ENCODE data around the gene EDN2. TPM values are rescaled to one million over a fixed set of nuclear protein-coding genes. Genes with fewer than 3 reads are reported as not detected.

The EDN2 gene
- total and polyA plus RNA-seq, 2 donors (not counting 1 experiment from before 2014, with no cell fraction given) = not detected

GRCh38 chr1:41461790-41462679, 22.4 kb downstream of the EDN2 start:
- Histone ChIP-seq H3K4me1 (ENCODE audit: control insufficient read depth in 2 of 2, insufficient read depth in 2 of 2, low read length in 2 of 2) (no peaks in the 10 kb centered on the region), H3K4me2 (replicated peaks; ENCODE audit: low read depth, low read length, poor library complexity, severe bottlenecking) (no peak overlapping the region), H3K9ac (ENCODE audit: low read length) (no peak overlapping the region), H3K27ac (ENCODE audit: low read length in 2 of 2) (no peak overlapping the region), H3K79me2 (ENCODE audit: control insufficient read depth, insufficient read depth, low read length) (no peaks in the 10 kb centered on the region), H3K4me3 (ENCODE audit: control extremely low read depth in 1 of 5, extremely low read depth in 1 of 5, insufficient read depth in 1 of 5, low read depth in 2 of 5, low read length in 4 of 5) (no peak overlapping the region), H2AFZ (ENCODE audit: insufficient read depth, low read depth, low read length, poor library complexity, severe bottlenecking) (no peak overlapping the region), H4K20me1 (ENCODE audit: control insufficient read depth, insufficient read depth, low read length, poor library complexity, severe bottlenecking) (no peaks in the 10 kb centered on the region), H3K36me3 (replicated peaks in 1 of 2; ENCODE audit: control extremely low read depth in 1 of 2, control insufficient read depth in 1 of 2, extremely low read depth in 1 of 2, insufficient read depth in 2 of 2, low read length in 1 of 2) (no peaks in the 10 kb centered on the region), H3K9me3 (ENCODE audit: control extremely low read depth in 1 of 3, control insufficient read depth in 2 of 3, insufficient read depth in 1 of 3, low read length in 2 of 3) (peaks cover 0 to 4% (median 0%) of the 10 kb centered on the region in 3 donors), H3K27me3 (replicated peaks in 1 of 4; ENCODE audit: control extremely low read depth in 1 of 4, control insufficient read depth in 3 of 4, insufficient read depth in 4 of 4, low read length in 3 of 4) (peaks cover 0 to 3% (median 0%) of the 10 kb centered on the region in 4 experiments)
- Mint-ChIP-seq H3K4me3 (no peak overlapping the region), H3K27me3 (peaks cover 16% of the 10 kb centered on the region), H3K4me1 (no peaks in the 10 kb centered on the region), H3K9me3 (ENCODE audit: insufficient read depth) (no peaks in the 10 kb centered on the region), H3K27ac (no peak overlapping the region)
- TF ChIP-seq CTCF (IDR thresholded peaks at IDR 0.05) (no peak), EZH2 (IDR thresholded peaks at IDR 0.05; ENCODE audit: borderline replicate concordance, insufficient read depth, low read depth, low read length, poor library complexity, severe bottlenecking) (no peak)
- 78% methylated on average over 1 of the region's 4 CpGs for WGBS (ENCODE audit: insufficient coverage)
- DNase-seq = no peak
- intact Hi-C loops (cut with micrococcal nuclease) = no loop called here
- ChIA-PET CTCF (no interaction called here), POLR2A (no interaction called here)
- ATAC-seq (ENCODE audit: low read depth) = no peak

GRCh38 chr1:41456847-41457540, 27.5 kb downstream of the EDN2 start:
- DNase-seq = no peak
- Histone ChIP-seq H3K4me1 (ENCODE audit: control insufficient read depth in 2 of 2, insufficient read depth in 2 of 2, low read length in 2 of 2) (no peaks in the 10 kb centered on the region), H2AFZ (ENCODE audit: insufficient read depth, low read depth, low read length, poor library complexity, severe bottlenecking) (no peak overlapping the region), H3K27ac (ENCODE audit: low read length in 2 of 2) (no peak overlapping the region), H3K79me2 (ENCODE audit: control insufficient read depth, insufficient read depth, low read length) (no peaks in the 10 kb centered on the region), H3K4me2 (replicated peaks; ENCODE audit: low read depth, low read length, poor library complexity, severe bottlenecking) (no peak overlapping the region), H3K9ac (ENCODE audit: low read length) (no peak overlapping the region), H3K36me3 (replicated peaks in 1 of 2; ENCODE audit: control extremely low read depth in 1 of 2, control insufficient read depth in 1 of 2, extremely low read depth in 1 of 2, insufficient read depth in 2 of 2, low read length in 1 of 2) (no peaks in the 10 kb centered on the region), H3K27me3 (replicated peaks in 1 of 4; ENCODE audit: control extremely low read depth in 1 of 4, control insufficient read depth in 3 of 4, insufficient read depth in 4 of 4, low read length in 3 of 4) (no peaks in the 10 kb centered on the region), H4K20me1 (ENCODE audit: control insufficient read depth, insufficient read depth, low read length, poor library complexity, severe bottlenecking) (no peaks in the 10 kb centered on the region), H3K9me3 (ENCODE audit: control extremely low read depth in 1 of 3, control insufficient read depth in 2 of 3, insufficient read depth in 1 of 3, low read length in 2 of 3) (no peaks in the 10 kb centered on the region), H3K4me3 (ENCODE audit: control extremely low read depth in 1 of 5, extremely low read depth in 1 of 5, insufficient read depth in 1 of 5, low read depth in 2 of 5, low read length in 4 of 5) (no peak overlapping the region)
- Mint-ChIP-seq H3K27ac (no peak overlapping the region), H3K4me3 (no peak overlapping the region), H3K4me1 (no peaks in the 10 kb centered on the region), H3K27me3 (peaks cover 8% of the 10 kb centered on the region), H3K9me3 (ENCODE audit: insufficient read depth) (no peaks in the 10 kb centered on the region)
- ChIA-PET CTCF (no interaction called here), POLR2A (no interaction called here)
- intact Hi-C loops (cut with micrococcal nuclease) = no loop called here
- 90% methylated on average over 10 of the region's 10 CpGs for WGBS (ENCODE audit: insufficient coverage)
- TF ChIP-seq CTCF (IDR thresholded peaks at IDR 0.05) (no peak), EZH2 (IDR thresholded peaks at IDR 0.05; ENCODE audit: borderline replicate concordance, insufficient read depth, low read depth, low read length, poor library complexity, severe bottlenecking) (no peak)
- ATAC-seq (ENCODE audit: low read depth) = no peak

All from B cell (primary cell).